ENCODE measurements around the gene RNF148.

Gene RNF148, protein sequence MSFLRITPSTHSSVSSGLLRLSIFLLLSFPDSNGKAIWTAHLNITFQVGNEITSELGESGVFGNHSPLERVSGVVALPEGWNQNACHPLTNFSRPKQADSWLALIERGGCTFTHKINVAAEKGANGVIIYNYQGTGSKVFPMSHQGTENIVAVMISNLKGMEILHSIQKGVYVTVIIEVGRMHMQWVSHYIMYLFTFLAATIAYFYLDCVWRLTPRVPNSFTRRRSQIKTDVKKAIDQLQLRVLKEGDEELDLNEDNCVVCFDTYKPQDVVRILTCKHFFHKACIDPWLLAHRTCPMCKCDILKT

DNA sequence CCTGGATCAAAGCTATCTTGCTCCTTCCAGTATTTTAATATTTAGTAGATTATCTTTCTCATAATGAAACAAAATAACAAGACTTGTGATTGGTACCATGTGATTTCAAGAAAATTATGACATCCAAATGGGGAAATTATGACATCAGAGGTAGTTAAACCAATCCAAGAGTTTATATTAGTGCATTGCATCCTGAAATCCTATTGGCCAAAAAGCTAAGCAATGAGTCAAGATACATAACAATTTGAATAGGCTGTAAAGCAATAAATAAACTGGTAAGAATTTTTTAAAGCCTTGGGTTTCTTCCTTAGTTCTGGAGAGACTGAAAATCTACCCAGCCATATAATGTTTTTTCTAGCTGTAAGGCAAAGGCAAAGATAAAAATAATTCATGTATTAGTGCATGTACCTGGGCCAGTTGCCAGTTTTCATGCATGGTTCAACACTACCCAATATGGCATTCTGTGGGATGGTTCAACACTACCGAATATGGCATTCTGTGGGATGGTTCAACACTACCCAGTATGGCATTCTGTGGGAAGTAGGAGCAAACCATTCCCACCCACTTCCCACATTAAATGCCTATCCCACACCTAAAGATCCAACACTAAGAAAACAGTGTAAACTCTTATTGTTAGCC lies at the start of gene RNF148:
RNF148 (minus strand) TSS at position 51 of the 639 bp plus-strand sequence. CDS start 172 bp downstream, outside the sequence.
- DNase-seq, result no peak

DNA sequence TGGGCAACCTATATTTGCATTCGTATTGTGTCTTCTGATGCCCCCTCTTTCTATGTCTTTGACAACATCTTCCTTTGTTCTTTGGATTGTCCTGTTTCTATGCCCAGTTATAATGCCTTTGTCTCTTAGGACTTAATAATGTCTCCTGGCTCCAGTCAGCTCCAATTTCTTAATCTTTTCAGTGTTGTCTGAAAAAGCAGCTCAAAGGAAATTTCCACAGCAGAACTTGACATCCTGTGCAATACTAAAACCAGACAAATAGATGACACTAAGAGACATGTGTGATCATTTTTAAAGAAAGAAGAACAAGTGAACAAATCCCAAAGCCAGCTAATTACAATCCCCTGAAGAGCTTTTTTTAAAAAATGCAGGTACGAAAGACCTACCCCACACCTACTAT lies 47.7 kb upstream of the RNF148 start:
- no peak for DNase-seq

DNA sequence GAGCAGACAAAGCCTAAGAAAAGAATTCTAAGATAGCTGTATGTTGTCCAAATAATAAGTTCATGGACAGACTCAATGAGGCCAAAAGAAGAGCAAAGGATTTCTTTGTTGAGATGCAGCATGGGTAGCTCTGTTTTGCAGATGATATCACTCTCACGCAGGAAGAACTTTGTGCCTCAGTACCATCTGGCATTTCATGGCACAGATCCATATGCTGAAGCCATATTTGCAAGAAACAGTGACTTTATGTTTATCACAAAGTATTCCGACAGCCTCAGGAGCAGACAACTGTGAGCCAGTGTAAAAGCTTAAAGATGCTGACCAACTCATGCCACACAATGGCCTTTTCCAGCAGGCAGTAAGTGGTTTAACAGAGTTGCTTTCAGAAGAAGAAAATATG lies 45.5 kb upstream of the RNF148 start:
- no peak for DNase-seq

DNA sequence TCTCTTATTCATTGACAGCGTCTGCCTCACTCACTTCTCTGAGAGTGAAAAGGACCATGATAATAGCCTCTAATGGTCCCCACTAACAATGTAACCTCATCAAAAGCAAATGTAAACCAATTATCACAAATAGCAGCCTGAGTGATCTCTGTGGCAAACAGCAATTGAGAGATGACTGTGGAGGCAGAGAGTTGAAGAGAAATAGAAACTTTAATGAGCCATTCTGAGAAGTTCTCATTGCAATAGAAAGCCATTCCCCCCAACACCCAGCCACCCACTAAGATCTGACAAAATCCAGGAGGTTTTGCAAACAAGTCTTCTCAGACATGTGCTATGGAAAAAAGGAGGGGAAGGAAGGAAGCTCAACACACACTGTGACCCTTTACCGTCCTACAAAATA lies 44.2 kb upstream of the RNF148 start:
- DNase-seq, result no peak

DNA sequence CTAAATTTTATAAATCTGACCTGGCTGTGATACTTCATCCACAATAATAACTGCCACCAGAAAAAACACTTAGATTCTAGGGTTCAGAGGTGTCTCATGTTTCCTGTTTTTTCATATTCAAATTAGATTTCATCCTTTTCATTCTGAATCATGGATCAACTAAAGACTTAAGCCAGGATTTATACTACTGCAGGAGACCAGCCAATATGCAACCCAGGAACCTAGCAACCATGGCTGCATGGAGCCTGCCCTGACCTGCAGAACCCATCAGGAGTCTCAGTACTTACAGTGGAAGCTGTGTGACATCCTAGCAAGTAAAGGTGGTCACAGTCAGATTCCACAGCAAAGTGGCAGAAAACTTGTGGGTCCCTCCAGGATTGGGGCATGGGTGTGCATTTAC lies 40.5 kb upstream of the RNF148 start:
- DNase-seq, result no peak

DNA sequence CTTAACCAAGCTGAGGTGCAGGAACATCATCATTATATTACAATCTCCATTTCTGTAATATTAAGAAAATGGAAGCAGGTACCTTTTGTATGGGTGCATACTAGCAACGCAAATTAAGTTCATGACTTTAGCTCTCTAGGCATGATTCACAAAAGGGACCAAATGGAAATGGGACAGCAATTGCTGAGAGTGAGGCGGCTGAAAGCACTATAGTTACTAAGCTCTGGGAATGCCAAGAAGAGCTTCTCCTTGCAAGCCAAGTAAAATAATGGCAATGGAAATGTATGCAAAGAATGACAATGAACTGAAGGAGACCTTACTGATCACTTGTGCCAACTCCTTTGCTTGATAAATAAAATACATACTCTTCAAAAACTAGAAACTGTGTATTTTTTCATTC lies 36.2 kb upstream of the RNF148 start:
- no peak for DNase-seq

DNA sequence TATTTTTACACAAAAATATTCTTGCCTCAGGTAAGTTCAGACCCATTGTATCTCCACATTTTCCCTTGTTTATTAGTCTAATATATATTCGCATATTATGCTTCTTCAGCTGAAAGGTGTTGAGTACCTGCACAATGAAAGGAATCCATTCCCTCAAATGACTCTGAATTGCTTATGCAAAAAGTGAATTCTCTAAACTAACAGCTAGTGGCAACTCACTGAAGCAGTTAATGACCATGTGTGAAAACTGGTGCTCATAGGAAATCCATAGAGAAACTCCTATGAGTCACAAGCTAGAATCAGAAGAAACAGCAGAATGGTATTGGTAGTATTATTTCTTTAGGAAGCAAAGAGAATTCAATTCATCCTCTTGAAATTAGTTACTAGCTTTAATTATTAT lies 33.5 kb upstream of the RNF148 start:
- no peak for DNase-seq

DNA sequence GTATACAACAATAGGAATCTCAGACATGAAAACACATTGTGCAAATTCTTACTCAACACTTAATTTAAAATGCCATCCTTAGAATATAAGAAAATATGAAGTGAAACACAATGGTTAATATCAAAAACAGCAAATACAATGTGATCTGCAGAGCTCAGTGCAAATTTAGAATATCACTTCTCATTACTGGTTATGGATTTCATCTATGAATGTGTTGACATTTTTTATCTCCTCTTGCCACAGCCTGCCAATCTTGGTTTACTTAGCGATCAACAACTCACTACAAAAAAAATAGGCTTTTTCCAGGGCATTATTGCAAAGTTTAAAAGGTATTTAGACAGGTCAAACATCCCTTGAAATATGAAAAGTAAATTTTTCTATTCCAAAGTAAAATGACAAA lies 25.0 kb upstream of the RNF148 start:
- no peak for DNase-seq

DNA sequence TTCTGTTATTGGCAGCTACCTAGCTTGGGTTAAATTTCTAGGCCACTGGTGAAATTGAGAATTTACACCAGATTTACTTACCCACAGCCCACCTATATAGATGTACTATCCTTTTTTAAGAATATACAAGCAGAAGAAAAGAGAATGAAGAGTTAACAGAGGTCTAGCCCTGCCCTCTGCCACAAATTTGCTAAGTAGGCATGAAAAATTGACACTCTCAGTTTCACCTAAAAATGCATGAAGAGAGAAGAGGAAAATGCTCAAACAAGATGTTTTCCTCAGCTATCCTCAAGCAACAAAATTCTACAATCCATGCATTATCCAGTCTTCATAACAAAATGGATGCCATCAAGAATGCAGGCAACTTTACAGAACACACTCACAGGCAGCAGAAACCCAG lies 24.6 kb upstream of the RNF148 start:
- no peak for DNase-seq

DNA sequence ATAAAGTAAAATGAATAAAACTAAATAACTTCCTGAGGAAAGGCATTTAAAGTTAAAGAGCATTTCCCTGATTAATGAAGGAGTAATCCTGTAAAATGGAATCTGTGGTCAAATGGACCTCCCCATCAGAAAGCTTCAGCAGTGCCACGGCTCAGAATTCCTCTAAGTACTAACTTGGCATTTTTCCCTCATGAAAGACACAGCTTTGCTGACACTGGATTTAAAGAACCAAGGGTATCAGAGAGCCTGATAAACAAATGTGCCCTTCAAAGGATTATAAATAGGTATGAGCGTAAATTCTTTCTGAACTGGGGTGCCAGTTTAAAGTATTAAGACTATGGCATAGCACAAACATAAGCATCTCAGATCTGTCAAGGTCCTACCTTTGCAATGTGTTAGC lies 24.2 kb upstream of the RNF148 start:
- no peak for DNase-seq

DNA sequence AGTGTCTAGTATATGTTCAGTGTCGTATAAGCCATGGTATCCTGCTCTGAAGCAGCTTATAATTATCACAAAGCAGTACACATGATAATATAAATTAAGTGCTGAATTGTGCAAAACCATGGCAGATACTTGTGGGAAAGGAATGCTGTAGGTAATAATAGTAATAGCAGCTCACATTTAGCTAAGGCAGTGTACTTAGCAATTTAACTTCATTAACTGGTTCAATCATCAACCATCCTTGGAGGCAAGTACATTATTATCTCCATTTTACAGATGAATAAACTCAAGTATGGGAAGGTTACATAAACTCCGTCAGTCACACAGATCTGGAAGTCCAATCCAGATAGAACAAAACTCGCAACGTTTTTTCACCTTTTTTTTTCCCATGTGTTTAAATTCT lies 21.6 kb upstream of the RNF148 start:
- no peak for DNase-seq

DNA sequence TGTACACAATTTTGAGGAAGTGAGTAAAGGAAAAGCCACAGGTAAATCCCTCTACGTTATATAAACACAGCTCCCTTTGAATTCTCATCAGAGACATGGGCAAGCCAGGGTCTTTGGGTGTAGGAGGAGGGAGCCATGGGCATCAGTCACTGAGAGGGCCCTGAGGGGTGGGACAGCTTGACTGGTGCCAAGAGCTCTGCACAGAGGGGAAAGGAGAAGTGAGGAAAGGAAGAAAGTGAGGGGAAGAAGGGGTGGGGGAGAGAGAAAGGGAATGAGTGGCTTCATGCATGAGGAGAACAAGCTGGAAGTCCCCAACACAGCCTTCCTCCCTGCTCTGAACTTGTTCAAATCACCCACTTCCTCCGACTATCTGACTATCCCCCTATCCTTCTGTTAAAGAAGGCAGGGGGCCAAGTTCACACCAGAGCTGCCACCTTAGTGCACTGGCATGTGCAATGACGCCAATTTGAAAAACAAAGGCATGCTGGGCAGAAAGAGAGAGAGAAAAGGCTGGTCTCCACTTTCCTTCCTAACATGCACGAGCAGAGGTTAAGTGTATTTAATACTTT lies 16.4 kb upstream of the RNF148 start:
- DNase-seq, result no peak

DNA sequence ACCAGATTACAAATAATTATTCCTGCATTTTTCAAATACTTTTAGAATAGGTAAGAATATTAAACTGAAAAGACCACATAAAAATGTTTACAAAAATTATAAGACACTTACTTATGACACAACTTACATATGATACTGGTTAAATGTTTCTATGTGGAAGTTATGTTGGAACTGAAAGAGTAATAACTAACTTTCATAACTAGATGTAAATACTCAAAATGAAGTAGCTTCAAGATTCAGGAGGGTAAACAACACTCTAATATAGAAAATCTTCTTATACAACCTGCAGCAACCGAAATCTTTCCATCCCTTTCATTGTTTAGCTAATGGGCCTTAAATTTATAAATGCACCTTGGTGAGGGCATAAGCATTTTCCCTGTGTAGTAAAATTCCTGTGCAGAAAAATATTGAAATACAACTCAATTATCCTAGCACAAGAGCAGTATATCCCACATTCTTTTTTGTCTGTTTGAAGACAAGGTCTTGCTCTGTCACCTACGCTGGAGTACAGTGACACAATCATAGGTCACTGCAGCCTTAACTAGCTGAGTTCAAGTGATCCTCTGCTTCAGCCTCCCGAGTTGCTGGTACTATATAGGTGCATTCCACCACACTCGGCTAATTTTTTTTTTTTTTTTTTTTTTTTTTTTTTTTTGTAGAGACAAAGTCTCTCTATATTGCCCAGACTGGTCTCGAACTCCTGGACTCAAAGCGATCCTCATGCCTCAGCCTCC lies 14.8 kb upstream of the RNF148 start:
- DNase-seq, result no peak

DNA sequence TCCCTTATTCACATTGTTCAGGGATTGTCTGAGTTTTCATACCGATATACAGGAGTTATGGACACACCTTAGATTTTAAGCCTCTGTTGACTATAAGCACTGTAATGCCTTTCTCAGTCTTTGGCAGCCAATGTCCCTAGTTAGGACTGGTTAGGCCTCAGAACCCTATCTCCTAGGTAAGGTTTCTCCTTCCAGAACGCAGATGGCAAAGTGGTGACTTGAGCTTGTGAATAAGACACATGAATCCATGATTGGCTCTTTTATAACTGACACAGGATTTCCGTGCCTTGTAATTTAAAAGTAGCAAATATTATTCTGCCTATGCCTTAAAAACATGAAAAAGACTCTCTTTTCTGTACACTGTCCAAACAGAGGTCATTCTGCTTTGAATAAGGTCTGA lies 12.5 kb upstream of the RNF148 start:
- DNase-seq, result no peak

DNA sequence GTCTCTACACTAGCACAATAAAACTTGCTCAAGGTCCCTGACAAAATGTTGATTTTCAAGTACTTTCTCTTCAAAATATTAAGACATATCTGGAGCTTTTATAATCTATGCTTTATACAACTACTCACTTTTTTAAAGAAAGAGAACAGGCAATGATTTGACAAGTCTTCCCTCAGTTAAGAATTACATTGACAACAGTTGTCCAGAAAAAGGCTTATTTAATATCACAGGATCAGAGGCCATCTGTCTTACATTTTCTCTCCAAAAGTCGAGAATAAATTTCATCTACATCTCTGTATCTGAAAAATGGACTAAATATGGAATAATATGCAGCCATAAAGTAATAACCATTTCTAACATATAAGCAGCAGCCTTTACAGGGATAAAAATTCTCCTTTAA lies 8.2 kb upstream of the RNF148 start:
- no peak for DNase-seq

DNA sequence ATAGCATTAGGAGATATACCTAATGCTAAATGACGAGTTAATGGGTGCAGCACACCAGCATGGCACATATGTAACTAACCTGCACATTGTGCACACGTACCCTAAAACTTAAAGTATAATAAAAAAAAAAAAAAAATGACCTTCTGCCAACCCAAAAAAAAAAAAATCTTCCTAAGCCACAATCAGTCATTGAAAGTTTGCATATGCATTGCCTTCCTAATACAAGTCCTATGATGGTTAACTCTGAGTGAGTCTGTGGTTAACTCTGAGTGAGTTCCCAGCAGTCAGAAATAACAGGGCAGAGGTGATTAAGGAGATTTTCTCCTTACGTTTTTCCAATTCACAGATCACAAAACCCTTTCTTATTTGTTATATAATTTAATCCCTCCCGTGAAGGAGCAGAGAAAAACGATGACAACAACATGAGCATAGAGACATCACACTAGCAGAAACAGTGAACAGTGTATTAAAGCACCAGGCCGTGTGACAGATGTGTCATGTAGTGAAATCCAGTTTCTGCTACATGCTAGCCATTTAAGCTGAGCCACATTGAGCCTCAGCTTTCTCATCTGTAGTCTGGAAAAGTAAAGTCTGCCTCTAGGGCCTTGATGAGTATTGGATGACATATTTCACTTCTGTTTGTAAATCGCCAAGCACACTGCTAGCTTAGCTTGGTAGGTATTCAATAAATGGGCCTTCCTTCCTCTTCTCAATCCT lies 7.4 kb upstream of the RNF148 start:
- no peak for DNase-seq

DNA sequence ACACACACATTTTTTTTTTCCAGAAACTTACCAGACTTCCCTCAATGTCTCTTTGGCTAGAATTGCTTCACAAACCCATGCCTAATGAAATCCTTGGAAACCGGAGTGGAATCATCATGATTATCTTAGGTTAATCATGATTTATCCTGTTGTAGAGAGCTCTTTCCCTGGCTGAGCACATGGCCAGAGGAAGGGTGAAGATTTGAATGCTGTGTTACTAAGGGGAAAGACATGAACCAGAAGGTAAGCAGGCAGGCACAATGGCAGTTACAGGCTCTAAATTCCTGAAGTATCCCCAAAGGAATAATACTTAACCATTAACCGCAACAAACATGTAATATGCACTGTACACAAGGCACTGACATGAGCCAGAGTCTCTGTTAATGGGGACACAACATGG lies 4.1 kb upstream of the RNF148 start:
- DNase-seq, result no peak

DNA sequence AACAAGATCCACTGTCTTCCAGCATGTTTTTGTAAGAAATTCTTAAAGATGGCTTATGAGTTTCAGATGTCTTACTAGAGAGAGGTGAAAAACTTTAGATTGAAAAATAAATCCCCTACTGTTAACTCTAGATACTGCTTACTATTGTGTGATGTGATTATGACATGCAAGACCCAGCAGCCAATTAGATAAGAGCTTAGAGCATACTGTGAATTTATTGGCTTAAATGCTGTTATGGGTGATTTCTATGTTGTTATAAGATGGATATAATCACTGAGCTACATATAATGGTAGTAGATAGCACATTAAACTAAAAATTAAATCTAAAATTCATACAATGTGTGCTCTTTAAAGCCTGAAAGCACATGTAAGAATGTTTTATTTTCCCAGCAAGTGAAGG lies 3.7 kb downstream of the RNF148 start, which contains the start of gene RNF133:
RNF133 (minus strand) TSS at position 101 of the 400 bp plus-strand sequence. CDS start 199 bp downstream, outside the sequence.
- no peak for DNase-seq

DNA sequence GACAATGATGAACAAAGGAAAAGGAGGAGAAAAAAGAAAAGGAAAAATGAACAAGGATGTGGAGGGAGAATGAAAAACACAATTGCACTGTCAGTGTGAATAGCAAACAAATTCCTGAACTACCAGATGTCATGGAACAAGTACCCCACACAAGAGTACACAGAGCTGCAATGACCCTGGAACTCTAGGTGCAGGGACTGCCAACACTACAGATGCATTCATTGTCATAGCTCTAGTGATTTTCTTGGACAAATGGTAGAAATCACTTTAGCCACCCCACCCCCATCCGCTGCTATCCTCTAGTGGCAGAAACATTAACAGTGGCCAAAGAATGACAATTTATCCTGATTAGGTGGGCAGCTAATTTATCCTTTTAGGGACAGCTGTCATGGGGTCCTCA lies 6.9 kb downstream of the RNF148 start:
- DNase-seq, result no peak

DNA sequence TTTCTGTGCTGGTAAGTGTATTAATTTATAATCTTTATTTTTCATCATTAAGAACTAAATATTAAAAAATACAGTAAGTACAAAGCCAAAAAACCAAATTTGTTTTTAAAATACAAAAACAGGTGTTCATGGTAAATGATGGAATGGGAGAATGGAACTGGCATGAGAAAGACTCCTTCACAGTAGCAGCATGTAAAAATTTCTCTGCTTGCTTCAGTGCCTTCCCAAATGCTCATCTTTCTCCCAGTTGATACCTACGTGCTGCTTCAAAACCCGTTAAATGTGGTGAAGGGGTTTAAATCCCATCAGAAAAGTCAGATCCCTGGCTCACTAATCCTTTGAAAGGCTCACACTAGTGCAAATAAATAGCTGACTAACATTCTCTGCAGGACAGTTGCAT lies 8.0 kb downstream of the RNF148 start:
- no peak for DNase-seq

DNA sequence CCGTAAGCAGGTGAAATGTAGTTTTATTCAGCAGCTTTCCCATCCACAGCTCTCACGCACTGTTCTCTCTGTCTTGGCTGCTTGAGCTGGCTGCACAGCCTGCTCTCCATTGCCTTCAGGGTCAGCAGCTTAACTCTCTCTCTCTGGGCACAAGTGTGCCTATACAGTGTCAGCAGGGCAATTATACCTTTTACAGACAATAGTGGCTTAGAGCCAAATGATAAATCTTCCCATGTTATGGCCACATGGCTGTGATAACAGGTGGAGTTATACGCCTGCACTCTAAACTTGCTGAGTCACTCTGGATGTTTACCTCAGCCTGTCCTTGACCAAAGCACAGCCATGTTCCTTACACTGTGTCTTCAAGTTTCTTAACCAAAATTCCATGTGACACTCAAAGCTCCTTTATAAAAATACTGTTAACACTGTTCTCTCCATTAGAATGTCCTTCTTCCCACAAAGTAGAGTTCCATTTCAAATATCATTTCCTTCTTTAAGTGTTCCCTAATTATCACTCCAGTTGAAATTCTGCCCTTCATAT lies 9.9 kb downstream of the RNF148 start:
- DNase-seq, result no peak

DNA sequence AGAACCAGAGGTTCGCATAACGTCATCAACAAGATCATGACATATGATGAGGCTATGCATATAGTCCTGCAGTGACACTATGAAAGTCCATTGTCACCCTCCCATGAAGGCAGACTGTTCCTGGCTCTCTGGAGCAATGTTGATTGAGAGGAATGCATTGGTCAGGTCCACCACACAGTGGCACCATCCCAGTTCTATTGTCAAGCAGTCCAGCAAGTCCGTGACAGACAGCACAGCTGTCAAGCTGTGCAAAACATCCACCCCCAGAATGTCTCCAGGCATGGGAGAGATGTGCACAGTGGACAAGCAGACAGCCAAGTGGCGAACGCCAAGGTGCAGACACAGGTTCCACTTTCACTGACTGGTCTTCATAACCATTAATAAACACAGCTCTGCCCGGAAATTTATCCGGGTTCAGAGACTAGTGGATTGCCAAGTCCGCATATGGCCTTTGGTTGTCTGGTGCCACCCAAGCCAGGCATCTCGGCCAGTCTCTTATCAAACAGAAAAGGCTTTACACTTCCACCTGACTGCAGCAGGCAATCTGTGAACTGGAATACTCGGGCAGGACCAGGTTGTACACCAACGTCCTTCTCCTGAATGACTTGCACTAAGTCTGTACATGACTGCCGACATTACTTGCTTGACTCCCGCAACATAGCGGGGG lies 11.0 kb downstream of the RNF148 start:
- DNase-seq, result no peak
